Subcutaneous adipose tissue (tissue), 4 donors: ENCODE measurements around the gene TSPAN3. TPM values are rescaled to one million over a fixed set of nuclear protein-coding genes. Genes with fewer than 3 reads are reported as not detected.

Experiments used
- CTCF ChIP-seq: fragments of 450-650 bp; IDR thresholded peaks from one replicate; pipeline ENCODE4 v1.5.1; 2016; ENCODE audit warnings: low read depth, mild to moderate bottlenecking, control low read depth, antibody characterized with exemption, moderate library complexity
- total RNA-seq, 4 donors: library from RNA; depleted of rRNA; stranded (reverse); fragments of >200 nt; gene quantifications; one replicate each; pipeline ENCODE4 v1.1.0, GENCODE V29; 2016

Gene TSPAN3
- total RNA-seq, 4 donors from 2014 or later = 274 to 484 (median 372) TPM

DNA sequence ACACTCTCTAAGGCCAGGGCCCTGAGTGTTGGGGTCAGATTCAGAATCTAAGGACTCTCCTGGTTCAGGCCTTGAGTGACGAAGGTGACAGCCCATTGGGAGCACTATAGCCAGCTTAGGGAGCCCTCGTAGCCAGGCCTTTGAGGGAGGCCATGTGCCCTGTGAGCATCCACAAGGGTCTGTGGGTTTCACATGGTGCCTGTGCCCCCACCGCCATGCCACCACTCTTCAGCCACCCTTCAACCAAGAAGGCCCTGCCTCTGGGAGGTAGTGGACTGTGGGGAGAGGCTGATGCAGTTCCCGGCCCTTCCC lies 37.5 kb downstream of the TSPAN3 start:
- no peak for TF ChIP-seq CTCF

- TF ChIP-seq CTCF = no peak
Measured at GRCh38 chr15:77032647-77033416, 38.1 kb downstream of the TSPAN3 start.

GRCh38 chr15:77032052-77032646 lies 38.8 kb downstream of the TSPAN3 start:
- no peak for TF ChIP-seq CTCF

DNA sequence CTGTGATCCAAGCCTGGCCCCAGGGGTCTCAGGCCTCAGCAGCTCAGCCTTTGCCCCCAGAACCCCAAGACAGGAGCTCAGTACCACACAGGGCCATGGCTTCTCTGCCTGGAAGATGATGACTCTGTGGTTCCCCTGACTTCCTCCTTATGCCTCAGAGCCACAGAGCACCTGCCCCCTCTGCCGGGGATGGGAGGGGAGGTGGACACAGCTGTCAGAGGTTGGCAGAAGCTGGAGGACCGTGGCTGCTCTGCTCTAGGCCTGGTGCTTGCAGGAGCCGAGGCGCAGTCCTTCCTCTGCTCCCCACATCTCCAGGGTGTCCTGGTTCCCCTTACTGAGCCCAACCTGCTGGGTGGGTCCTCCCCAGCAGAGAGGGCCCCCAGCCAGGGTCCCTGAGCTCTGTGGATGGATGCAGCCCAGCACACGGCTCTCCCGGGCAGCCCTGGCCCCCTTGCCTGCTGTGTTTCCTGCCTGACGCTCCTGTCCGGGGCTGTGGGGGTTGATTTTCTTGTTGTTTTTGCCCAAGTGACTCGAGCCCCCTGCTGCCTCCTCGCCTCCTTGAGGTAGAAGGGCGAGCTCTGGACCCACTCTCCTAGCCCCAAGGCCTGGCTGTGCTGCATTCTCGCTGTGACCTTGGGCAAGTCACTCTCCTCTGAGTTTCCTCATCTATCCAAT lies 39.4 kb downstream of the TSPAN3 start:
- no peak for TF ChIP-seq CTCF

GRCh38 chr15:77030928-77031375 lies 40.0 kb downstream of the TSPAN3 start:
- no peak for TF ChIP-seq CTCF

- TF ChIP-seq CTCF = no peak
Measured at GRCh38 chr15:77030048-77030927, 40.6 kb downstream of the TSPAN3 start.
